ENCODE results near the gene PTPRD. TPM values are rescaled to one million over a fixed set of nuclear protein-coding genes. Genes with fewer than 3 reads are reported as not detected.

PTPRD gene
- total and polyA plus RNA-seq, 9 of the 15 experiments (the other 6 are each of a cell fraction or from before 2014, with no cell fraction given): 0.11 TPM; not detected in 8

GRCh38 chr9:10438955-10439354 lies 173.8 kb downstream of the PTPRD start:
- no peaks in the 10 kb centered on the region for H3K4me1 ChIP-seq (replicated peaks in 1 of 2; ENCODE audit: control insufficient read depth in 2 of 2, insufficient read depth in 2 of 2, low read length in 2 of 2)
- DNase-seq (ENCODE audit: extremely low read depth in 1 of 4, low spot score in 3 of 4) (no peak), FAIRE-seq (no peak), ATAC-seq (no peak)
- no peak overlapping the region for H2AFZ ChIP-seq (ENCODE audit: low read depth, low read length)
- no peak overlapping the region for H3K9ac ChIP-seq (ENCODE audit: insufficient read depth in 1 of 2, low read depth in 2 of 2, low read length in 2 of 2)
- H3K4me3 ChIP-seq: no peak overlapping the region
- no peaks in the 10 kb centered on the region for H3K27me3 ChIP-seq (ENCODE audit: control insufficient read depth in 2 of 2, insufficient read depth in 2 of 2, low read length in 2 of 2)
- no peaks in the 10 kb centered on the region for H3K9me1 ChIP-seq (ENCODE audit: control insufficient read depth, insufficient read depth, low read length)
- H3K79me2 ChIP-seq (ENCODE audit: control insufficient read depth, insufficient read depth, low read length): no peaks in the 10 kb centered on the region
- H3K9me3 ChIP-seq (replicated peaks; ENCODE audit: control insufficient read depth, insufficient read depth, low read depth, low read length): no peaks in the 10 kb centered on the region
- ChIA-PET CTCF (ENCODE audit: low intra/inter-chr PET ratio) (no interaction called here), POLR2A (no interaction called here)
- in situ Hi-C loops (cut with MboI): no loop called here
- intact Hi-C loops (cut with micrococcal nuclease): no loop called here
- H3K4me2 ChIP-seq (ENCODE audit: insufficient read depth, low read length): no peak overlapping the region
- 0% methylated on average over 3 of the region's 7 CpGs for WGBS (ENCODE audit: insufficient coverage, low coverage, missing lambda C conversion rate)
- no peaks in the 10 kb centered on the region for H4K20me1 ChIP-seq (replicated peaks; ENCODE audit: control insufficient read depth, insufficient read depth, low read length)
- BruUV-seq (replicated peaks): no TSS peak
- no peak overlapping the region for H3K27ac ChIP-seq (ENCODE audit: extremely low read depth, low read depth, low read length)
- TF ChIP-seq CREB5 (CRISPR knock-in tag; IDR thresholded peaks at IDR 0.05): no peak
- TF ChIP-seq CSDE1 (IDR thresholded peaks at IDR 0.05): no peak
- TF ChIP-seq NFIX (CRISPR knock-in tag; IDR thresholded peaks at IDR 0.05; ENCODE audit: low read depth): no peak
- no peak for TF ChIP-seq ZNF644 (tag; IDR thresholded peaks at IDR 0.05; ENCODE audit: low read depth)
- no peaks in the 10 kb centered on the region for H3K36me3 ChIP-seq (ENCODE audit: control insufficient read depth, insufficient read depth, low read length)

DNA sequence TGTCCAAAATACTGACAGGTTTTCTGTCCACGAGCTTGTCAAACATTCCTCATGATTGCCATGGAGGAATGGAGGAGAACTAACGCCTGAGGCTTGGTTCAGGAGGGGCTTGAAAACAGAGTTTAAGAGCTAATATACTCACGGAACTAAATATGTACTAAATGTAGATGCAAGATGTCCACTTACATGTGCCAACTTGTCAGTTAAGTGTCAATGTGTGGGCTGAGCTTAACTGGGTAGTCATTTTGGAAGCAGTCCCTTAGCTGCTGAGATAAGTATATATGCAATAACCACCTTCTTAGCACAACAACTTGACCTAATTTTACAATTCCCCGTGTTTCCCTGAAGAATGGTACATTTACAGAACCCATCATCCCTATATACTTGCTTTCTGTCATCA lies 176.0 kb downstream of the PTPRD start:
- CTCF ChIA-PET (ENCODE audit: low intra/inter-chr PET ratio): no interaction called here
- Histone ChIP-seq H3K9ac (ENCODE audit: insufficient read depth in 1 of 2, low read depth in 2 of 2, low read length in 2 of 2) (no peak overlapping the region), H3K9me1 (ENCODE audit: control insufficient read depth, insufficient read depth, low read length) (no peaks in the 10 kb centered on the region), H3K9me3 (replicated peaks; ENCODE audit: control insufficient read depth, insufficient read depth, low read depth, low read length) (no peaks in the 10 kb centered on the region), H3K36me3 (ENCODE audit: control insufficient read depth, insufficient read depth, low read length) (no peaks in the 10 kb centered on the region), H3K27me3 (ENCODE audit: control insufficient read depth in 2 of 2, insufficient read depth in 2 of 2, low read length in 2 of 2) (no peaks in the 10 kb centered on the region), H2AFZ (ENCODE audit: low read depth, low read length) (no peak overlapping the region), H3K4me3 (no peak overlapping the region), H3K79me2 (ENCODE audit: control insufficient read depth, insufficient read depth, low read length) (no peaks in the 10 kb centered on the region), H3K4me1 (replicated peaks in 1 of 2; ENCODE audit: control insufficient read depth in 2 of 2, insufficient read depth in 2 of 2, low read length in 2 of 2) (no peaks in the 10 kb centered on the region), H3K27ac (ENCODE audit: extremely low read depth, low read depth, low read length) (no peak overlapping the region), H4K20me1 (replicated peaks; ENCODE audit: control insufficient read depth, insufficient read depth, low read length) (no peaks in the 10 kb centered on the region), H3K4me2 (ENCODE audit: insufficient read depth, low read length) (no peak overlapping the region)
- no peak for FAIRE-seq
- no peak for ATAC-seq
- no peak for DNase-seq (ENCODE audit: extremely low read depth in 1 of 4, low spot score in 3 of 4)
- no TSS peak for BruUV-seq (replicated peaks)
- in situ Hi-C loops (cut with MboI): no loop called here
- TF ChIP-seq ZNF140 (CRISPR knock-in tag; IDR thresholded peaks at IDR 0.05) (no peak), HMG20B (CRISPR knock-in tag; IDR thresholded peaks at IDR 0.05) (no peak), ZBTB5 (IDR thresholded peaks at IDR 0.05) (no peak)
- TF ChIP-seq, protein P1, sequence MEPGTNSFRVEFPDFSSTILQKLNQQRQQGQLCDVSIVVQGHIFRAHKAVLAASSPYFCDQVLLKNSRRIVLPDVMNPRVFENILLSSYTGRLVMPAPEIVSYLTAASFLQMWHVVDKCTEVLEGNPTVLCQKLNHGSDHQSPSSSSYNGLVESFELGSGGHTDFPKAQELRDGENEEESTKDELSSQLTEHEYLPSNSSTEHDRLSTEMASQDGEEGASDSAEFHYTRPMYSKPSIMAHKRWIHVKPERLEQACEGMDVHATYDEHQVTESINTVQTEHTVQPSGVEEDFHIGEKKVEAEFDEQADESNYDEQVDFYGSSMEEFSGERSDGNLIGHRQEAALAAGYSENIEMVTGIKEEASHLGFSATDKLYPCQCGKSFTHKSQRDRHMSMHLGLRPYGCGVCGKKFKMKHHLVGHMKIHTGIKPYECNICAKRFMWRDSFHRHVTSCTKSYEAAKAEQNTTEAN (CRISPR knock-in tag; IDR thresholded peaks at IDR 0.05): no peak
- intact Hi-C loops (cut with micrococcal nuclease): no loop called here
- 2% methylated on average over 4 of the region's 4 CpGs for WGBS (ENCODE audit: insufficient coverage, low coverage, missing lambda C conversion rate)
- POLR2A ChIA-PET: no interaction called here
